GM18519 (cell line): ENCODE measurements around the gene PLEKHA7.
A peak's percentile ranks its signal among the peaks of the same experiment; 100 is the strongest.

ENCODE experiments used
- ATAC-seq: cut with Tn5 transposase; IDR thresholded peaks from one replicate; pipeline ENCODE4 v1.9.1; 2021; ENCODE audit warnings: mild to moderate bottlenecking, moderate library complexity; ENCODE audit not compliant: unreplicated experiment, low FRiP score

PLEKHA7 gene

DNA sequence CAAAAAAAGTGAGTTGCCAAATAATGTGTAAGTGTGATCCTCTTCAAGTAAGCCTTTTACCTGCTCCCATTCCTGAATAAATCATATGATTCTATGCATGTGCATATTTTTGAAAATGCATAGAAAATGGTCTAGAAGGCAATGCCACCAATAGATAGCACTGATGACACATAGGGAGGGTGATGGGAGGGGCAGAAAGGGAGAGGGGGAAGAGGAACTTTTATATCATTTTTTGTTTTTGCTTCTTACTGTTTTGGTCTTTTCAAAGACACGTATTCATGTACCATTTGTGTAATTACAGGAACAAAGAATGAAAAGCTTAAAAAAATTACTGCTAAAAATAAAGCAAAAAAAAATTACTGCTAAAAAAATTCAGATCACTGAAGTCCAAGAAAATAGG, 215.0 kb downstream of the PLEKHA7 start:
- no peak for ATAC-seq

DNA sequence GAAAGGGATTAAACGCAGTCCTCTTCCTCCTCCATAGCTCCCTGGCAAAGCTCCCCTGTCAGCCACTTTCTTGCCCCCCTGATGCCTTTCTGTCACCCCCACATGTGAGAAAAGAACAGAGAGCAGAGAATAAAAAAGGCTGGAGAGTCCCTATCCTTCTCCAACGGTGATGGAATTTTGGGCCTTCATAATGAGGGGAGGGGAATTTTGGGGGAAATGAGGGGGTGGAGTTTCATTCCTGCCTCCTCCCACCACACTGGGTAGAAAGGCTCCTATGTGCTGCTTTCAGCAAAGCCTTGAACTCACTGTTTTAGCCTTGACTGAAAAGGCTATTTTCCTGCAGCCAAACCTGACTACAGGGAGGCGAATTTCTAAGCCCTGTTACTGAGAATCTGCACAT, 216.4 kb downstream of the PLEKHA7 start:
- no peak for ATAC-seq

DNA sequence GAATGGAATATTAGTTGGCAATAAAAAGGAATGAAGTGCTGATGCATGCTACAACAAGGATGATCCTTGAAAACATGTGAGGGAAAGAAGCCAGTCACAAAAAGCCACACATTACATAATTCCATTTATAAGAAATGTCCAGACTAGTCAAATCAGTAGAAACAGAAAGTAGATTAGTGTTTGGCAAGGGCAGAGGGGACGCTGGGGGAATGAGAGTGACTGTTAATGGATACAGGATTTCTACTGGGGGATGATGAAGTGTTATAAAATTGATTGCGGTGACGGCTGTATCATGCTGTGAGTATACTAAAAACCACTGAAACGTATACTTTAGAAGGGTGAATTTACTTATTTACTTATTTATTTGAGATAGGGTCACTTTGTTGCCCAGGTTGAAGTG, 217.9 kb downstream of the PLEKHA7 start:
- no peak for ATAC-seq

DNA sequence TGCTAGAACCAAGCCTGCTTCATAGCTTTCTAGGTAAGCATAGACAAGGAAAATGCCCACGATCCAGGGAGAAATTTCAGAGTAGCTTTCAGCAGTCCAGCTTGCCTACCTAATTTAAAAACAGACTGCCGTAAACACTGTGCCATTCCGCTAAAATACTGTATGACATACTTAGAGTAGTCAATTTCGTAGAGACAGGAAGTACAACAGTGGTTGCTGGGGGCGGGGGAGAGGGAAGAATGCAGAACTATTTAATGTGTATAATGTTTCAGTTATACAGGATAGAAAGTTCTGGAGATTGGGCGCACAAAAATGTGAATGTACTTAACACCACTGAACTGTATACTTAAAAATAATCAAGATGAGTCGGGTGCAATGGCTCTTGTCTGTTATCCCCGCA, 219.1 kb downstream of the PLEKHA7 start:
- no peak for ATAC-seq

- ATAC-seq, result no peak
Observed at GRCh38 chr11:16794047-16794818, 220.0 kb downstream of the PLEKHA7 start.

- no peak for ATAC-seq
Observed at GRCh38 chr11:16793511-16793910, 220.7 kb downstream of the PLEKHA7 start.

DNA sequence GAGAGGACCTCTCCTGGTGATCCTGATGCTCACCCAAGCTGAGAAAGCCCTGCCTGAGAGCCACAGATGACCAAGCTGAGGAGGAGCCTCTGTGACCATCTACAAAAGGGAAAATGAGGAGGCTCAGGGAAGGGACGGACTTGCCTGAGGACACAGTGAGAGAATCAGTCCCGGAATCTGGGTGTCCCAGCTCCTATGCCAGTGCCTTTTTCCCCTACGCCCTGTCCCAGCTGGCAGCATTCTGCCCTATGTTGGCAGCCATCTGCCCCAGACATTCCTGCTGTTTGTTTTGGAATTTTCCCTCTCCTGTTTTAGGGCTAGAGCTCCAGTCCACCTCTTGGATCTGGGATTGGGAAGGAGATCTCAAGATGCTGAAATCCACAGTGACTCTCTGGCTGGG, 221.2 kb downstream of the PLEKHA7 start:
- no peak for ATAC-seq

DNA sequence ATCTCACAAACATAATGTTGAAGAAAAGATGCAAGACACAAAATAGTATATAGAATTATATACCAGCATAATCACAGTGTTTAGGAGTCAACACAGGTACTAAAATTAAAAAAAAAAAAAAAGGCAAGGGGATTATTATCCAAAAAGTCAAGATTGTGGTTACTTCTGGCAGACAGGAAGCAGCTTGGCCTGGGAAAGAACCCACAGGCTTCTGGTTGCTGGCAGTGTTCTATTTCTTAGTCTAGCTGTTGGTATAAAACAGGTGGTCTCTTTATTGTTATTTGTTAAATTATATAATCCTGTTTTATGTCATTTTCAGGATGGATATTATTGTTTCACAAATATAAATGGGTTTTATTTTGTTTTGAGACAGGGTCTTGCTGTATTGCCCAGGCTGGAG, 221.8 kb downstream of the PLEKHA7 start:
- ATAC-seq, result no peak

GRCh38 chr11:16791191-16791961, 222.8 kb downstream of the PLEKHA7 start:
- ATAC-seq, result no peak

DNA sequence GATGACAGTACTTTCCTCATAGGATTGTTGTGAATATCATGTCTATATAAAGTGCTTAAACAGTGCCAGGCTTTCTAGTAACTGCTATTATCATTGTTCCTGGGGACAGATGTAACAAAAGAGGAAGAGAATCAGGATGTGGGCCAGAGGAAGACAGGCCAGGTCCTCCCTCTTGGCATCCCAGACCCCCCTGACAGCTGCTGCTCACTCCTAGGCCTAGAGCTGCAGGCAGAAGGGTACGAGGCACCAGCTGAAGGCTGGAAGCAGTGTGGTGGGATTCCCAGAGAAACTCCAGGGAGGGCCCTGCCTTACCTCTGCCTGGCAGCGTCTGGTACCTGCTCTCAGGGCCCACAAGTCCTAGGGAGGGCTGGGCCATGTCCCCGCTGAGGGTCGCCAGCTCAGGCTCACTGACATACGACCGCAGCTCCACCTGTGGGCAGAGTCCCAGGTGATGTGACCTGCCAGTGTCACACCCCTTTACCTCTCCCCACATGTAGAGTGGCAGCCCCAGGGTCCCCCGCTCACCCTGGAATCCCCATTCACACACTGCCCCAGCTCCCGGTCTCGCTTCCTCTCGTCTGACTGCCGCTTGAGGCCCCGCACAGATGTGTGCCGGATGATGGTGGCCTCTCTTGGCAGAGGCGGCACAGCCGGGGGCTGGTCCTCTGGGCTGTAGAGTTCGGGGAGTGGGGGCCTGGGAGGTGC, 223.6 kb downstream of the PLEKHA7 start:
- no peak for ATAC-seq

GRCh38 chr11:16789560-16790485, 224.4 kb downstream of the PLEKHA7 start:
- no peak for ATAC-seq

GRCh38 chr11:16789063-16789420, 225.2 kb downstream of the PLEKHA7 start:
- no peak for ATAC-seq

- ATAC-seq, result peak; percentile 56
Observed at GRCh38 chr11:16788141-16789062, 225.8 kb downstream of the PLEKHA7 start.

DNA sequence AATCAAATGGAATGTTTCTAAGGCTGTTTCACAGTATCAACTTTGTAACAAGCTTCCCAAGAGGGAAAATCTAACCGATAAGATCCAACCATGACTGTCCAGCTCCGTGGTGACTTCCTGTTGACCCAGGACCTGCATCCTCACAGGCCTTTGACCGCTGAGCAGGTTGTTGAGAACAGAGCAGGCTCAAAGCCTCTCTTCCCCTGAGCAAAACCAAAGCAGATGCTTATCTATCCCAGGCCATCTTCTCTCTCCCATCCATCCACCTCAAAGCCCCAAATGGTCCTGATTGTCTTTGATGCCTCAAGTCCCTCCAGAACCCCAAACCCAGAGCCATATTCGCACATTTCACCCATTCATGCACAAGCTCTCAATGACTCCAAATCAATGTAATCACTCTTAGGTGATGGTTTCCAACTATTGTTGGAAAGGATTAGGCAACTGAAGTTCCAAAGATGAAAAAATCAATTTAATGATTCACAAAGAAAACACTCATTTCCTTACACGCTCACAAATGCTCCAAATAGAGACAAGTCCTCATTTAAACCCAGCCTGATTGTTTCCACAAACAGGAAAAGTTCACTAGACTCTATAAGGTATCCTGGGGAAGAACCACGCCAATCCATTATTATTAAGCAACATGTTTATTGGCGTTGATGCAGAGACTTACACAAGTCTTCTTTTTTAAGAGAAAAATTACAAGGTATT, 227.0 kb downstream of the PLEKHA7 start:
- ATAC-seq, result no peak

- no peak for ATAC-seq
Observed at GRCh38 chr11:16786131-16786530, 228.1 kb downstream of the PLEKHA7 start.

- peak; percentile 76 for ATAC-seq
Observed at GRCh38 chr11:16785520-16786128, 228.6 kb downstream of the PLEKHA7 start.

- ATAC-seq, result no peak
Observed at GRCh38 chr11:16784666-16785065, 229.5 kb downstream of the PLEKHA7 start.

DNA sequence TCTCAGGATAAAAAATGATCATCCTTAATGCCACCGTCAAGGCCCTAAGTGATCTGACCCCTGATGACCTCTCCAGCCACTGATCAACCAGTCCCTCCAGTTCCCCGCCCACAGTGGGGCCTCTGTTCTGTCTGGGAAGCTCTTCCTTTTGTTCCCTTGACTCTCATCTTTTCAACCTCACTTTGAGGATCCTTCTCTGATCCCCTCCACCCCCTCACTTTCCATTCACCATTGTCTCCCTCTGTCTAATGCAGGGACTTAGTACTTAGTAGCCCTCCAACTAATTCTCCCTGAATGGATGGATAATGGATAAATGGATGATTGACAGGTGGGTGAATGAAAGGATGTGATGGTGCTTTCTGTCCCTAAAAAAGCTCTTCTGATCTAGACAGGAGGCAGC, 230.1 kb downstream of the PLEKHA7 start:
- ATAC-seq, result no peak
